ENCODE data around the gene FRS3. TPM values are rescaled to one million over a fixed set of nuclear protein-coding genes. Genes with fewer than 3 reads are reported as not detected.
A peak's percentile ranks its signal among the peaks of the same experiment; 100 is the strongest.

Gene FRS3
- total RNA-seq, 1 experiment from 2014 or later: 4.5 TPM

GRCh38 chr6:41748102-41748477 is 31.6 kb downstream of the FRS3 start:
- Histone ChIP-seq H3F3A (ENCODE audit: insufficient read depth, low read depth) (peaks cover 6% of the 10 kb centered on the region; the same call in 1 of the 2 replicates), H3K27ac (no peak overlapping the region), H3K9me2 (ENCODE audit: insufficient read depth) (no peaks in the 10 kb centered on the region), H4K20me1 (ENCODE audit: insufficient read depth) (no peaks in the 10 kb centered on the region), H3K79me2 (ENCODE audit: low read depth) (no peaks in the 10 kb centered on the region), H3K36me3 (ENCODE audit: low read depth) (no peaks in the 10 kb centered on the region), H3K4me2 (no peak overlapping the region), H3K4me1 (replicated peaks; ENCODE audit: insufficient read depth) (peaks cover 22% of the 10 kb centered on the region), H3K4me3 (no peak overlapping the region), H3K9me3 (ENCODE audit: insufficient read depth, low read depth) (no peaks in the 10 kb centered on the region), H3K27me3 (ENCODE audit: insufficient read depth, low read depth) (no peaks in the 10 kb centered on the region), H2AFZ (no peak overlapping the region)
- DNase-seq: no peak
- ChIA-PET CTCF (no interaction called here), POLR2A (ENCODE audit: unreplicated experiment) (no interaction called here)
- intact Hi-C loops (cut with micrococcal nuclease; ENCODE audit: unreplicated experiment): no loop called here
- no TSS peak for BruUV-seq (replicated peaks)
- TF ChIP-seq CTCF (conservative IDR thresholded peaks at IDR 0.05) (no peak), EZH2 (IDR thresholded peaks at IDR 0.05; ENCODE audit: low read depth) (no peak)

GRCh38 chr6:41747256-41748101 is 32.2 kb downstream of the FRS3 start, which contains the start of gene PGC:
Gene PGC (minus strand): TSS chr6:41747397. CDS start chr6:41747334, 63 bp downstream.
- Histone ChIP-seq H4K20me1 (ENCODE audit: insufficient read depth) (no peaks in the 10 kb centered on the region), H2AFZ (no peak within 1 kb of the TSS), H3K27me3 (ENCODE audit: insufficient read depth, low read depth) (no peaks in the 10 kb centered on the region), H3K36me3 (ENCODE audit: low read depth) (no peaks in the 10 kb centered on the region), H3K4me2 (no peak within 1 kb of the TSS), H3K9me2 (ENCODE audit: insufficient read depth) (no peaks in the 10 kb centered on the region), H3K4me1 (replicated peaks; ENCODE audit: insufficient read depth) (peaks cover 28% of the 10 kb centered on the region), H3K27ac (no peak within 1 kb of the TSS), H3K9me3 (ENCODE audit: insufficient read depth, low read depth) (no peaks in the 10 kb centered on the region), H3K79me2 (ENCODE audit: low read depth) (no peaks in the 10 kb centered on the region), H3K4me3 (no peak within 1 kb of the TSS), H3F3A (ENCODE audit: insufficient read depth, low read depth) (peaks cover 12% of the 10 kb centered on the region; the same call in 1 of the 2 replicates)
- intact Hi-C loops (cut with micrococcal nuclease; ENCODE audit: unreplicated experiment): no loop called here
- peak in 1 of 2 experiments; percentile 52 for DNase-seq
- no peak for TF ChIP-seq CTCF (conservative IDR thresholded peaks at IDR 0.05)
- TF ChIP-seq EZH2 (IDR thresholded peaks at IDR 0.05; ENCODE audit: low read depth): no peak
- ChIA-PET POLR2A (ENCODE audit: unreplicated experiment) (no interaction called here), CTCF (no interaction called here)
- BruUV-seq (replicated peaks): no TSS peak

- BruUV-seq (replicated peaks): no TSS peak
- Histone ChIP-seq H3K4me3 (no peak overlapping the region), H3K9me3 (ENCODE audit: insufficient read depth, low read depth) (no peaks in the 10 kb centered on the region), H3K4me1 (replicated peaks; ENCODE audit: insufficient read depth) (peaks cover 42% of the 10 kb centered on the region), H3K79me2 (ENCODE audit: low read depth) (no peaks in the 10 kb centered on the region), H3F3A (ENCODE audit: insufficient read depth, low read depth) (peaks cover 26% of the 10 kb centered on the region), H3K36me3 (ENCODE audit: low read depth) (no peaks in the 10 kb centered on the region), H4K20me1 (ENCODE audit: insufficient read depth) (no peaks in the 10 kb centered on the region), H3K4me2 (no peak overlapping the region), H3K27ac (no peak overlapping the region), H3K27me3 (ENCODE audit: insufficient read depth, low read depth) (no peaks in the 10 kb centered on the region), H3K9me2 (ENCODE audit: insufficient read depth) (no peaks in the 10 kb centered on the region), H2AFZ (no peak overlapping the region)
- CTCF ChIA-PET: no interaction called here
- DNase-seq: no peak
- intact Hi-C loops (cut with micrococcal nuclease; ENCODE audit: unreplicated experiment): no loop called here
- POLR2A ChIA-PET (ENCODE audit: unreplicated experiment): no interaction called here
- TF ChIP-seq CTCF (conservative IDR thresholded peaks at IDR 0.05) (no peak), EZH2 (IDR thresholded peaks at IDR 0.05; ENCODE audit: low read depth) (no peak)
These were observed 33.6 kb downstream of the FRS3 start for GRCh38 chr6:41746107-41746506.

All from PC-9 (cell line).